Stimulated activated CD4-positive, alpha-beta T cell treated with anti-CD3 and anti-CD28 coated beads, TNF-alpha, amount 100 ng/mL, for 48 hours (primary cell): ENCODE results near the gene EMILIN2.

Experiments
- DNase-seq, 3 donors: peaks; one replicate each; pipeline ENCODE4 v3.0.0-alpha.2; 2020; ENCODE audit warnings: low read depth in 3 of 3

Gene EMILIN2

GRCh38 chr18:2878656-2879330 is 32.0 kb downstream of the EMILIN2 start:
- DNase-seq = no peak

- no peak for DNase-seq
Observed at GRCh38 chr18:2879889-2880288, 33.1 kb downstream of the EMILIN2 start.

- DNase-seq = no peak
Observed at GRCh38 chr18:2880473-2880872, 33.7 kb downstream of the EMILIN2 start.

GRCh38 chr18:2881088-2881839 is 34.5 kb downstream of the EMILIN2 start:
- no peak for DNase-seq

- DNase-seq = no peak
Observed at GRCh38 chr18:2881840-2882195, 35.0 kb downstream of the EMILIN2 start.

- DNase-seq = no peak
Observed at GRCh38 chr18:2882201-2882600, 35.4 kb downstream of the EMILIN2 start.

GRCh38 chr18:2883076-2883735 is 36.4 kb downstream of the EMILIN2 start:
- peak in 1 of 3 donors; percentile 30 for DNase-seq

- no peak for DNase-seq
Observed at GRCh38 chr18:2884706-2885285, 38.0 kb downstream of the EMILIN2 start.

- no peak for DNase-seq
Observed at GRCh38 chr18:2887470-2887869, 40.7 kb downstream of the EMILIN2 start.

GRCh38 chr18:2889761-2890192 is 43.0 kb downstream of the EMILIN2 start:
- DNase-seq = no peak

- no peak for DNase-seq
Observed at GRCh38 chr18:2890606-2891005, 43.8 kb downstream of the EMILIN2 start.

- no peak for DNase-seq
Observed at GRCh38 chr18:2891526-2892431, 45.0 kb downstream of the EMILIN2 start.

GRCh38 chr18:2893056-2893455 is 46.2 kb downstream of the EMILIN2 start:
- DNase-seq = no peak

GRCh38 chr18:2893676-2894075 is 46.9 kb downstream of the EMILIN2 start:
- DNase-seq = no peak

GRCh38 chr18:2894131-2894840 is 47.5 kb downstream of the EMILIN2 start:
- DNase-seq = no peak

- no peak for DNase-seq
Observed at GRCh38 chr18:2894841-2895370, 48.1 kb downstream of the EMILIN2 start.

GRCh38 chr18:2895391-2895790 is 48.6 kb downstream of the EMILIN2 start:
- no peak for DNase-seq

GRCh38 chr18:2896990-2897389 is 50.2 kb downstream of the EMILIN2 start:
- DNase-seq = no peak

- DNase-seq = no peak
Observed at GRCh38 chr18:2897448-2898185, 50.8 kb downstream of the EMILIN2 start.

GRCh38 chr18:2898186-2898640 is 51.4 kb downstream of the EMILIN2 start:
- DNase-seq = no peak
